Muscle of leg (tissue), 11 donors: ENCODE measurements around the gene CTSZ. TPM values are rescaled to one million over a fixed set of nuclear protein-coding genes. Genes with fewer than 3 reads are reported as not detected.

Experiments used
- DNase-seq: peaks from one replicate; pipeline ENCODE4 v3.0.0; 2013
- H3K27ac ChIP-seq: one replicate; pipeline ENCODE4 v1.5.1; 2013; ENCODE audit warnings: mild to moderate bottlenecking, low read length, control low read depth
- H3K27me3 ChIP-seq: one replicate; pipeline ENCODE4 v1.6.1; 2013; ENCODE audit warnings: low read length; ENCODE audit not compliant: control insufficient read depth, insufficient read depth
- H3K36me3 ChIP-seq: one replicate; pipeline ENCODE4 v1.6.1; 2013; ENCODE audit warnings: low read length; ENCODE audit not compliant: control insufficient read depth, insufficient read depth
- H3K4me1 ChIP-seq: one replicate; pipeline ENCODE4 v1.6.1; 2013; ENCODE audit warnings: low read length; ENCODE audit not compliant: control insufficient read depth, insufficient read depth
- H3K4me3 ChIP-seq: one replicate; pipeline ENCODE4 v1.5.1; 2013; ENCODE audit warnings: low read length, control low read depth
- H3K9me3 ChIP-seq: replicated peaks from 2 replicates; pipeline ENCODE4 v1.6.1; 2013; ENCODE audit warnings: low read depth, low read length; ENCODE audit not compliant: control insufficient read depth
- WGBS: methylation state at CpG from one replicate; pipeline ENCODE4 v1.1.5; 2013; ENCODE audit warnings: missing lambda C conversion rate; ENCODE audit not compliant: insufficient coverage; 5-methylcytosine and 5-hydroxymethylcytosine counted together
- polyA plus RNA-seq, 8 donors: library from polyadenylated mRNA; unstranded; fragments of 120-200 nt; gene quantifications; one replicate each; pipeline versions ENCODE4 v1.2.1 to v1.2.3, GENCODE V29; 2013; ENCODE audit warnings: inconsistent platforms in 1 of 8, low replicate concordance in 1 of 8; ENCODE audit not compliant: insufficient read length in 8 of 8, insufficient read depth in 1 of 8
- total RNA-seq: library from RNA; stranded (reverse); fragments of 120-200 nt; gene quantifications from one replicate; pipeline ENCODE4 v1.2.4, GENCODE V29; 2013

CTSZ gene
- total and polyA plus RNA-seq, 9 donors = 48.1 to 99.4 (median 78.5) TPM

DNA sequence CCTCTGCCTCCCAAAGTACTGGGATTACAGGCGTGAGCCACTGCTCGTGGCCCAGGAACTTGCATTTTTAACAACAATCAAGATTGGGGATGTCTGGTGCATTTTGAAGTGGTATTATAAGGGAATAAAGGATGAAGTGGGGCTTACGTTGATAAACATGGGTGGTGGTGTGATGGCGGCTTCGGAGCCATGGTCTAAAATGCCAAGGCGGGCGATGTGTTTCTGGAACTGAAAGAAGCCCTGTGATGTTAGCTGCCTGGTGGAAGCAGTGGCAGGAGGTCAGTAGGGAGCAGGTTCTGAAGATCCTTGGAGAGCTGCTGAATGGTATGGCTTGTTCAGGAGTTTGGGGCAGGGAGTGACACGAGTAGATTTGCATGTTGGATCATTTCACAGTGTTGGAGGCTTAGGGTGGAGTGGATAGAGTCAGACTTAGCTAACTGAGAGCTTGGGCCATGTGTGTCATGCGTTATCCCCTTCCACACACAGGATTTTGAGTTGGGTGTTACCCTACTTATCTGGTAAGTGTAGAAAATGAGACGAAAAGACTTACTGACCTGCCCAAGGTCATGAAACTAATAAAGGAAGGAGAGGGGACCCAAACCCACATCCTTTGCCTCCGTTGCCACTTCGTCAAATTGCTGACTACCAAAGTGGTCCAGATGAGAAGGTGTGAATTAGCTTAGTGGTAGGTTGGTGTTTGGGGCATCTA is 24.5 kb downstream of the CTSZ start:
- WGBS = 85% methylated on average over 7 of the region's 12 CpGs
- Histone ChIP-seq H3K9me3 (no peaks in the 10 kb centered on the region), H3K27ac (no peak overlapping the region), H3K36me3 (peaks cover 21% of the 10 kb centered on the region), H3K4me1 (peaks cover 16% of the 10 kb centered on the region), H3K4me3 (peak overlapping the region; percentile 65), H3K27me3 (no peaks in the 10 kb centered on the region)
- no peak for DNase-seq

DNA sequence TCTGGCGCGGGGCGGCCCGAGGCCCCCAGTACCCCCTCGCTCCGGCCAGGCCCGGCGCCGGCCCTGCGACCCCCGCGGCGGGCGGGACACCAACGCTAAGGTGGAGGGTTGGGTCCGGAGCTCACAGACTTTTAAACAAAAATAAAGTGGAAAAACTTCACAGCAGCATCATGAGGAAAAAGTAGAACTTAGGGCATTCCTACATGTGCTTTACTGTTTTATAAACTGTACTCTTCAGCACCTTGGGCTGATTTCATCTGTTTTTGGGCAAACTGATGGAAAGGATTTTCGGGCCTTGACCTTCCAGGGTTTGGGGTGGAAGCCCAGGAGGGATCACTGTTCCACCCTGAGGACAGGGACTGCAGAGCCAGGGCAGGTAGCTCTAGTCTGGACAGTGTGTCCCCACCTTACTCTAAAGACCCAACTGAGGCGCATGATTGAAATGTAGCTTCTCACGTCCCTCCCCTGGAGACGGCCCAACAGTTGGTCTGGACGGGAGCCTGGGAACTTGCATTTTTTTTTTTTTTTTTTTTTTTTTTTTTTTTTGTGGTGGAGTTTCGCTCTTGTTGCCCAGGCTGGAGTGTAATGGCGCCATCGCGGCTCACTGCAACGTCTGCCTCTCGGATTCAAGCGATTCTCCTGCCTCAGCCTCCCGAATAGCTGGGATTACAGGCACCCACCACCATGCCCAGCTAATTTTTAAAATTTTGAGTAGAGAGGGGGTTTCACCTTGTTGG is 25.3 kb downstream of the CTSZ start:
- 0% methylated on average over 4 of the region's 29 CpGs for WGBS
- Histone ChIP-seq H3K4me1 (peaks cover 16% of the 10 kb centered on the region), H3K36me3 (peaks cover 14% of the 10 kb centered on the region), H3K4me3 (peak overlapping the region; percentile 65), H3K27ac (peak overlapping the region; percentile 66), H3K27me3 (no peaks in the 10 kb centered on the region), H3K9me3 (no peaks in the 10 kb centered on the region)
- peak; percentile 67 for DNase-seq

DNA sequence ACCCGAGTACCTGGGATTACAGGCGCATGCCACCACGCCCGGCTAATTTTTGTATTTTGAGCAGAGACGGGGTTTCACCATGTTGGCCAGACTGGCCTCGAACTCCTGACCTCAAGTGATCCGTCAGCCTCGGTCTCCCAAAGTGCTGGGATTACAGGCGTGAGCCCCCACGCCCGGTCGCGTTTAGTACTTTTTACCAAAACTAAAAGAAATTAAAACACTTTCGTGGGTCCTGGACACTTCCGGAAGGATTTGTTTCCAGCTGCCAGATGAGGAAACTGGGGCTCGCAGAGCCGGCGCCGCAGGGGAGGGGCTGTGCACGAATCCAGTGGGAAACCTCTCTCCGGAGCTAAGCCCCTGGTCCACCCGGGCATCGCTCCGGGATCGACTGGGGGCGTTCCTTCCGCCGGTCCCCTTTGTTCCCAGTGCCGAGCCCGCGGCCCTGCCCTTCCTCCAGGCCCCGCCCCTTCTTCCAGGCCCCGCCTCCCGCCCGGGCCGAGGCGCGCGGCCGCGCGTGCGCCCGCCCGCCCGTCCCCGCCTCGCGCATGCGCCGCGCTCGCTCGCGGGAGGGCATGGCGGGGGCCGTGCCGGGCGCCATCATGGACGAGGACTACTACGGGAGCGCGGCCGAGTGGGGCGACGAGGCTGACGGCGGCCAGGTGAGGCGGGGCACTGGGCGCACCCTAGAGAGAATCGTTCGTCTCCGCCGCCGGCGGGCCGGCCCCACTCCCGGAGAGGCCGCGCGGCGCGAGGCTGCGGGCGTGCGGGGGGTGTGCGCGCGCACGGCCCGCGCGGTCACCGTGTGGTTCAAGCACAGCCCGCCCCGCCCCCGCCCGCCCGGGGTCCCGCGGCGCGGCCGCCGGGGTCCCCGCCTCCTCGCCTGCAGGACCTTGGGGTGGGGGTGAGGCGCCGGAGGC is 26.1 kb downstream of the CTSZ start, which contains the start of gene NELFCD:
Gene NELFCD (plus strand): TSS at position 546 of the 917 bp plus-strand sequence. CDS start 54 bp downstream, at position 600.
- H3K27me3 ChIP-seq = no peaks in the 10 kb centered on the region
- H3K4me1 ChIP-seq = peaks cover 16% of the 10 kb centered on the region
- WGBS = 6% methylated on average over 98 of the region's 109 CpGs
- H3K27ac ChIP-seq = peak within 1 kb of the TSS; percentile 83
- H3K9me3 ChIP-seq = peaks cover 2% of the 10 kb centered on the region
- peak within 1 kb of the TSS; percentile 65 for H3K4me3 ChIP-seq
- peaks cover 6% of the 10 kb centered on the region for H3K36me3 ChIP-seq
- DNase-seq = peak; percentile 92

DNA sequence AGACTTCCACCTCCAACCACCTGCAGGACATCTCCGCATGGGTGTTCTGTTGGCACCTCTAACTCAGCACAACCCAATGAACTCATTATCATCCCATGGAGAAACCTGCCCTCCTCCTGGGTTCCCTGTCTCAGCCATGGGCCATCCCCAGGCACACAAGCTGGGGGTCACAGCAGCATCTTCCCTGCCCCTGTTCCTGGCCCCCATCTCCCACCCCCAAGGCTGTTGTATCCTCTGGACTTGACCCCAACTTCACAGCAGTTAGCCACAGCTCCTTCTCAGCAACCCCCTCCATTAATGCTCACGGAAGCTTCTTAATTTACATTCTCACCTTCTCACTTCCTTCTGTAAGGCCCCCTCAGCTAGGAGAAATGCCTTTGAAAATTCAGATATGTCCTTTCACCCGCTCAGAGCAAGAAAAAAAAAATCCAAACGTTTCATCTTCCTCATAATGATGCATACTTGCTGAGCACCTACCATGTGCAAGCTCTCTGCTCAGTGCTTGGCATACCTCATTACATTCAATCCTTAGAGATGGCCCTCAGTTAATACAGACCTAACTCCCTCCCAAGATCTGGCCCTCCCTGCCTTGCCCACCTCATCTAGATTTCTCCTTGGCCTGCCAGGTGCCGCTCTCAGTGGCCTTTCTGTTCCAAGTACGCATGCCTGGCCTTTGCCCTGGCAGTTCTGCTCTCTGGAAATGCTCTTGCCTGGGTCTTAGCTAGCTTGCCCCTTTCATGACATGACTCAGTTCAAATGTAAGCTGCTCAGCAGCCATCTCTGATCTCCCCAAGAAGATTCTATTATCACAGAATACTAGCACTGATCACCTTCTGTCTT is 28.5 kb downstream of the CTSZ start:
- Histone ChIP-seq H3K9me3 (peaks cover 3% of the 10 kb centered on the region), H3K27me3 (no peaks in the 10 kb centered on the region), H3K4me3 (no peak overlapping the region), H3K36me3 (no peaks in the 10 kb centered on the region), H3K4me1 (peaks cover 14% of the 10 kb centered on the region), H3K27ac (no peak overlapping the region)
- WGBS = 61% methylated on average over 6 of the region's 6 CpGs
- no peak for DNase-seq

DNA sequence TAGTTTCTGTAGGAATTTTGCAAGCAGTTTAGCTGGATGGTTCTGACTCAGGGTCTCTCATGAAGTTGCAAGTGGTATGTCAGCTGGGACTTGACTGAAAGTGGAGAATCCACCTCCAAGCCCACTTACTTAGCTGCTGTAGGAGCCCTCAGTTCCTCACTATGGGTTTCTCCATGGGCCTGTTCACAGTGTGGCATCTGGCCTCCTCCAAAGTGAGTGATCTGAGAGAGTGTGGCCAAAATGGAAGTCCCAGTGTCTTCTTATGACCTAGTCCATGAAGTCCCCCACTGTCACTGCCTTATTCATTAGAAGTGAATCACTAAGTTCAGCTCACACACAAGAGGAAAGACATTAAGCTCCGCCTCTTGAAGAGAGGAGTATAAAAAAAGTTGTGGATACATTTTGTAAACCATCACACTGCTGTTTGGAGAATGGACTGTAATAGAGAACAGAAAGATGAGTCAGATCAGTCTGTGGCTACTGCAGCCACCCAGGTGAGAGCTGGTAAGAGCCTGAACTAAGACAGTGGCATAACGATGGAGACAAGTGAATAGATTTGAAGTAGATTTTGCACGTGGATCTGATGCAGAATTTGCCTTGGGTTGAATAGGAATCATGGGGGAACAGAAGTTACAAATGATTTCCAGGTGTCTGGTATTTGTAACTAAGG is 30.9 kb downstream of the CTSZ start:
- 80% methylated on average over 1 of the region's 3 CpGs for WGBS
- no peak for DNase-seq
- Histone ChIP-seq H3K27me3 (no peaks in the 10 kb centered on the region), H3K4me1 (peaks cover 2% of the 10 kb centered on the region), H3K4me3 (no peak overlapping the region), H3K9me3 (peaks cover 3% of the 10 kb centered on the region), H3K27ac (no peak overlapping the region), H3K36me3 (no peaks in the 10 kb centered on the region)

DNA sequence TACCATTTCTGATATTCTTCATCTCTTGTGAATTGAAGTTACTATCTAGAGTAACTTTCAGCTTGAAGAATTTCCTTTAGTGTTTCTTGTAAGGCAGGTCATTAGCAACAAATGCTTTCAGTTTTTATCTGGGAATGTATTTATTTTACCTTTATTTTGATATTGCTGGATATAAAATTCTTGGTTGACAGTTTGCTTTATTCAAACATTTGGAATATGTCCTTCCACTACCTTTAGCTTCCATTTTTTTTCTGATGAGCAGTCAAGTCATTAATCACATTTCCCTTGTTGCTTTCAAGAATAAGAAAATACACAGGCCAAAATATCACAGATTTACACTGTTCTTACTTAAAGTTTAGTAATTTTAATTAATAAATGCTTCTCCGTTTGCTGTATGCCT is 31.7 kb downstream of the CTSZ start:
- H3K27me3 ChIP-seq = no peaks in the 10 kb centered on the region
- no peaks in the 10 kb centered on the region for H3K4me1 ChIP-seq
- no peak overlapping the region for H3K4me3 ChIP-seq
- peaks cover 3% of the 10 kb centered on the region for H3K9me3 ChIP-seq
- no peak overlapping the region for H3K27ac ChIP-seq
- H3K36me3 ChIP-seq = no peaks in the 10 kb centered on the region
- no CpG with 5 or more reads among the region's 1 CpG for WGBS
- DNase-seq = no peak

DNA sequence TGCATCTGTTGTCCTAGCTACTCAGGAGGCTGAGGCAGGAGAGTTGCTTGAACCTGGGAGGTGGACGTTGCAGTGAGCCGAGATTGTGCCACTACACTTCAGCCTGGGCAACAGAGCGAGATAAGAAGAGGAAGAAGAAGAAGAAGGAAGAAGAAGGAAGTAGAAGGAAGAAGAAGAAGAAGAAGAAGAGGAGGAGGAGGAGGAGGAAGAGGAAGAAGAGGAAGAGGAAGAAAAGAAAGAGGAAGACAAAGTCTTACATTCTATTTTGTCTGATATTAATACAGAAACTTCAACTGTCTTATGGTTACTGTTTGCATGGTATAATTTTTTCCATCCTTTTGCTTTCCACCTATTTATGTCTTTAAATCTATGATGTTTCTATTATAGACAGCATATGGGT is 33.2 kb downstream of the CTSZ start:
- Histone ChIP-seq H3K9me3 (peaks cover 5% of the 10 kb centered on the region), H3K27ac (no peak overlapping the region), H3K27me3 (no peaks in the 10 kb centered on the region), H3K36me3 (no peaks in the 10 kb centered on the region), H3K4me1 (no peaks in the 10 kb centered on the region), H3K4me3 (no peak overlapping the region)
- no peak for DNase-seq
- WGBS = 77% methylated on average over 2 of the region's 3 CpGs

DNA sequence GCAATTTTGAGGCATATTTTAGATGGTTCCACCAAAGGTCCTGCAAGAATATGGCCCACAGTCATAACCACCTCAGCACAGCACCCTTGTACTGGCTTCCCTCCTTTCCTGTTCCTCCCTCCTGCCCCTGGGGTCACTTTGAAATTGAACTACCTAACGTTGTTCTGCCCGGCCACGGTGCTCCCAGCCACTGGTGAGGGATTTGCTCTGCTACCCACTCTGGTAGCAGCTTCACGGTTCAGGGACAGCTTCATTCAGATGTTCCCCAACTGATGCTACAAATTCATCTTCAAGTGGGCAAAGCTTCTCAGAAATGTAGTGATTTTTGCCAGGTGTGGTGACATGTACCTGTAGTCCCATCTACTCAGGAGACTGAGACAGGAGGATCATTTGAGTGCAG is 33.9 kb downstream of the CTSZ start:
- Histone ChIP-seq H3K27me3 (no peaks in the 10 kb centered on the region), H3K4me3 (no peak overlapping the region), H3K27ac (no peak overlapping the region), H3K9me3 (peaks cover 5% of the 10 kb centered on the region), H3K36me3 (no peaks in the 10 kb centered on the region), H3K4me1 (no peaks in the 10 kb centered on the region)
- DNase-seq = no peak
- WGBS = 85% methylated on average over 3 of the region's 4 CpGs

DNA sequence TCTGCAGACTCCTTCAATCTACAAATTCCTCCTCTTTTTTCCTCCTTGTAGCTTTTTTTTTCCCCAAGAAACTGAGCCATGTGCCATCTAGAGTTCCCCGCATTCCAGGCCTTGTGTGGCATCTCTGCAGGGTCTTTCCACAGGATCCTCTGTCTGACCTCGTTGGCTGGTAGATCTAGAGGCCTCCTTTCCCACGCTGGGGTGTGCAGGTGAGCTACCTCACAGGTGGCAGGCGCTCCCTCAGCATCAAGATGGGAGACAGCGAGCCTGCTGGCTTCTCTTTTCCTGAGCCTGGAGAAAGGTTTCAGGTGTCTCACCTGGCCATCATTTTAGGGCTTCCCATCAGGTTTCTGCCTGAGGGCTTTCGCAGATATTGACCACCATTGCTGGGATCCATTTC is 35.6 kb downstream of the CTSZ start:
- Histone ChIP-seq H3K27me3 (no peaks in the 10 kb centered on the region), H3K27ac (no peak overlapping the region), H3K36me3 (no peaks in the 10 kb centered on the region), H3K9me3 (peaks cover 5% of the 10 kb centered on the region), H3K4me1 (no peaks in the 10 kb centered on the region), H3K4me3 (no peak overlapping the region)
- DNase-seq = no peak
- WGBS = 72% methylated on average over 5 of the region's 6 CpGs
